Fibroblast of pulmonary artery (primary cell): ENCODE data around the gene TTLL11.

Experiments
- DNase-seq: peaks from one replicate; pipeline ENCODE4 v3.0.0-alpha.2; 2010; ENCODE audit warnings: low read depth
- H3K4me3 ChIP-seq: replicated peaks from 2 replicates; pipeline ENCODE4 v1.5.1; 2011; ENCODE audit warnings: low read depth, mild to moderate bottlenecking, control low read depth, low read length, moderate library complexity
- CTCF ChIP-seq: IDR thresholded peaks from 2 replicates; pipeline ENCODE4 v1.5.1; 2011; ENCODE audit warnings: mild to moderate bottlenecking, control low read depth, low read length, inconsistent platforms; ENCODE audit errors: missing control alignments

Gene TTLL11

GRCh38 chr9:122065923-122066629 is 27.0 kb downstream of the TTLL11 start:
- DNase-seq = peak; percentile 6
- no peak overlapping the region for H3K4me3 ChIP-seq
- TF ChIP-seq CTCF = no peak

GRCh38 chr9:122060481-122060880 is 32.6 kb downstream of the TTLL11 start:
- TF ChIP-seq CTCF = no peak
- H3K4me3 ChIP-seq = no peak overlapping the region
- no peak for DNase-seq

GRCh38 chr9:122059955-122060324 is 33.2 kb downstream of the TTLL11 start:
- no peak overlapping the region for H3K4me3 ChIP-seq
- TF ChIP-seq CTCF = no peak
- DNase-seq = no peak

GRCh38 chr9:122059214-122059954 is 33.7 kb downstream of the TTLL11 start:
- no peak for DNase-seq
- H3K4me3 ChIP-seq = no peak overlapping the region
- no peak for TF ChIP-seq CTCF

GRCh38 chr9:122058709-122059108 is 34.4 kb downstream of the TTLL11 start:
- TF ChIP-seq CTCF = no peak
- no peak for DNase-seq
- no peak overlapping the region for H3K4me3 ChIP-seq

GRCh38 chr9:122058051-122058450 is 35.1 kb downstream of the TTLL11 start:
- DNase-seq = no peak
- TF ChIP-seq CTCF = no peak
- no peak overlapping the region for H3K4me3 ChIP-seq

- DNase-seq = no peak
- TF ChIP-seq CTCF = no peak
- no peak overlapping the region for H3K4me3 ChIP-seq
These were observed 35.9 kb downstream of the TTLL11 start for GRCh38 chr9:122057211-122057610.
